Colonic mucosa (tissue), 4 donors: Measurements from ENCODE around the gene TPD52L1. TPM values are rescaled to one million over a fixed set of nuclear protein-coding genes. Genes with fewer than 3 reads are reported as not detected.

Experiments used
- DNase-seq: peaks from one replicate; pipeline ENCODE4 v3.0.0-alpha.2; 2020
- H3K27ac ChIP-seq: fragments of 200-600 bp; one replicate; pipeline ENCODE4 v1.8.0; 2021
- H3K27me3 ChIP-seq: fragments of 200-600 bp; one replicate; pipeline ENCODE4 v1.8.0; 2021
- H3K36me3 ChIP-seq: fragments of 200-600 bp; one replicate; pipeline ENCODE4 v1.8.0; 2021
- H3K4me1 ChIP-seq: fragments of 200-600 bp; one replicate; pipeline ENCODE4 v1.8.0; 2021; ENCODE audit warnings: mild to moderate bottlenecking
- H3K4me3 ChIP-seq: fragments of 200-600 bp; one replicate; pipeline ENCODE4 v1.8.0; 2021
- H3K9ac ChIP-seq, 2 donors: one replicate each; pipeline ENCODE4 v1.7.0; 2013; ENCODE audit warnings: control low read depth in 2 of 2, low read depth in 2 of 2, low read length in 2 of 2
- H3K9me3 ChIP-seq: fragments of 200-600 bp; one replicate; pipeline ENCODE4 v1.8.0; 2021
- CTCF ChIP-seq: fragments of 200-600 bp; IDR thresholded peaks from one replicate; pipeline ENCODE4 v1.8.0; 2022; ENCODE audit warnings: antibody characterized with exemption, mild to moderate bottlenecking
- intact Hi-C: fragments of 100-400 bp; cut with DNase I; formaldehyde crosslinking; loops from one replicate; pipeline ENCODE4 v1.14.1; 2022
- total RNA-seq, 2 donors: library from RNA; stranded (reverse); fragmentation: NEBNext Ultra II Directional in 1 of 2; extraction: Animal tissue kit (Norgen Biotek cat#: 25700) in 1 of 2; gene quantifications; one replicate each; pipeline ENCODE4 v1.2.1, GENCODE V29; 2021
- donor health status: healthy.
- donor health status: DM: no; HTN: no; CAD: no.
- donor health status: DM: no; HTN: no; CAD: no.

TPD52L1 gene
- total RNA-seq, 2 donors from 2014 or later, result 15.5 to 16.9 TPM

GRCh38 chr6:125117818-125118217, 35.8 kb upstream of the TPD52L1 start:
- Histone ChIP-seq H3K36me3 (no peaks in the 10 kb centered on the region), H3K9me3 (no peaks in the 10 kb centered on the region), H3K27me3 (no peaks in the 10 kb centered on the region), H3K4me1 (no peaks in the 10 kb centered on the region), H3K9ac (no peak overlapping the region), H3K27ac (no peak overlapping the region), H3K4me3 (no peak overlapping the region)
- TF ChIP-seq CTCF, result no peak
- no peak for DNase-seq
- intact Hi-C loops, result no loop called here

- intact Hi-C loops, result no loop called here
- Histone ChIP-seq H3K4me1 (no peaks in the 10 kb centered on the region), H3K27me3 (no peaks in the 10 kb centered on the region), H3K4me3 (no peak overlapping the region), H3K9ac (no peak overlapping the region), H3K27ac (no peak overlapping the region), H3K9me3 (no peaks in the 10 kb centered on the region), H3K36me3 (no peaks in the 10 kb centered on the region)
- DNase-seq, result no peak
- TF ChIP-seq CTCF, result no peak
These were observed 33.5 kb upstream of the TPD52L1 start for GRCh38 chr6:125120054-125120590.

- Histone ChIP-seq H3K27ac (no peak overlapping the region), H3K36me3 (no peaks in the 10 kb centered on the region), H3K9me3 (no peaks in the 10 kb centered on the region), H3K9ac (no peak overlapping the region), H3K4me1 (no peaks in the 10 kb centered on the region), H3K27me3 (no peaks in the 10 kb centered on the region), H3K4me3 (no peak overlapping the region)
- no peak for TF ChIP-seq CTCF
- DNase-seq, result no peak
- intact Hi-C loops, result no loop called here
These were observed 31.7 kb upstream of the TPD52L1 start for GRCh38 chr6:125121894-125122293.

GRCh38 chr6:125123051-125123450, 30.5 kb upstream of the TPD52L1 start:
- no peaks in the 10 kb centered on the region for H3K9me3 ChIP-seq
- H3K36me3 ChIP-seq, result no peaks in the 10 kb centered on the region
- TF ChIP-seq CTCF, result no peak
- intact Hi-C loops, result no loop called here
- no peak overlapping the region for H3K27ac ChIP-seq
- H3K4me1 ChIP-seq, result no peaks in the 10 kb centered on the region
- no peak overlapping the region for H3K4me3 ChIP-seq
- no peaks in the 10 kb centered on the region for H3K27me3 ChIP-seq
- DNase-seq, result no peak
- no peak overlapping the region for H3K9ac ChIP-seq

GRCh38 chr6:125123468-125124048, 30.0 kb upstream of the TPD52L1 start:
- no peak overlapping the region for H3K4me3 ChIP-seq
- intact Hi-C loops, result no loop called here
- no peak overlapping the region for H3K9ac ChIP-seq
- no peaks in the 10 kb centered on the region for H3K4me1 ChIP-seq
- TF ChIP-seq CTCF, result no peak
- no peaks in the 10 kb centered on the region for H3K9me3 ChIP-seq
- no peak overlapping the region for H3K27ac ChIP-seq
- no peaks in the 10 kb centered on the region for H3K27me3 ChIP-seq
- no peaks in the 10 kb centered on the region for H3K36me3 ChIP-seq
- no peak for DNase-seq
